CD14-positive monocyte (primary cell): ENCODE measurements around the gene ARMC6. TPM values are rescaled to one million over a fixed set of nuclear protein-coding genes. Genes with fewer than 3 reads are reported as not detected.
A peak's percentile ranks its signal among the peaks of the same experiment; 100 is the strongest.

Experiments
- DNase-seq, 3 donors: peaks; one replicate each; pipeline ENCODE4 v3.0.0-alpha.2; 2011 to 2022
- H2AFZ ChIP-seq: 2 replicates; pipeline ENCODE4 v1.6.0; 2012; ENCODE audit warnings: mild to moderate bottlenecking, low read depth, low read length, inconsistent platforms; ENCODE audit not compliant: insufficient read depth, poor library complexity, severe bottlenecking
- H3K27ac ChIP-seq, 2 donors: 1 replicate in 1 of 2; 2 replicates in 1 of 2; pipeline ENCODE4 v1.5.1; 2012 to 2013; ENCODE audit warnings: low read length in 2 of 2, control low read depth in 1 of 2, inconsistent platforms in 1 of 2, low read depth in 1 of 2, mild to moderate bottlenecking in 1 of 2
- H3K27me3 ChIP-seq, 2 donors: one replicate each; pipeline versions ENCODE4 v1.6.0 to v1.6.1; 2011 to 2013; ENCODE audit warnings: low read length in 2 of 2; ENCODE audit not compliant: control insufficient read depth in 2 of 2, insufficient read depth in 2 of 2
- H3K36me3 ChIP-seq, 2 donors: replicated peaks in 1 of 2; 1 replicate in 1 of 2; 2 replicates in 1 of 2; pipeline versions ENCODE4 v1.5.1 to v1.6.1; 2012 to 2013; ENCODE audit warnings: low read length in 2 of 2, control low read depth in 1 of 2, inconsistent platforms in 1 of 2, mild to moderate bottlenecking in 1 of 2; ENCODE audit not compliant: insufficient read depth in 2 of 2, control insufficient read depth in 1 of 2
- H3K4me1 ChIP-seq, 2 donors: 1 replicate in 1 of 2; 2 replicates in 1 of 2; pipeline versions ENCODE4 v1.5.1 to v1.6.1; 2012 to 2013; ENCODE audit warnings: low read length in 2 of 2, control low read depth in 1 of 2, inconsistent platforms in 1 of 2, mild to moderate bottlenecking in 1 of 2, moderate library complexity in 1 of 2; ENCODE audit not compliant: insufficient read depth in 2 of 2, control insufficient read depth in 1 of 2
- H3K4me2 ChIP-seq: replicated peaks from 2 replicates; pipeline ENCODE3; 2012; ENCODE audit warnings: low read length, moderate library complexity, mild to moderate bottlenecking; ENCODE audit not compliant: poor library complexity, severe bottlenecking; ENCODE audit errors: extremely low read depth
- H3K4me3 ChIP-seq, 3 experiments: fragments of 200-600 bp in 1 of 3; sonication (generic) in 1 of 3; replicated peaks in 1 of 3; 1 replicate in 2 of 3; 2 replicates in 1 of 3; pipeline ENCODE4 v1.5.1; 2011 to 2013; ENCODE audit warnings: low read length in 3 of 3, mild to moderate bottlenecking in 3 of 3, control low read depth in 2 of 3, low read depth in 2 of 3, inconsistent platforms in 1 of 3, moderate library complexity in 1 of 3
- H3K79me2 ChIP-seq: 2 replicates; pipeline ENCODE4 v1.6.0; 2012; ENCODE audit warnings: mild to moderate bottlenecking, control low read depth, inconsistent platforms, low read length, moderate library complexity; ENCODE audit not compliant: insufficient read depth
- H3K9ac ChIP-seq: 2 replicates; pipeline ENCODE4 v1.6.0; 2017; ENCODE audit warnings: low read length, mild to moderate bottlenecking; ENCODE audit not compliant: insufficient read depth, poor library complexity, severe bottlenecking
- H3K9me3 ChIP-seq, 2 donors: replicated peaks in 1 of 2; 1 replicate in 1 of 2; 2 replicates in 1 of 2; pipeline versions ENCODE4 v1.5.1 to v1.6.1; 2012 to 2013; ENCODE audit warnings: low read length in 2 of 2, control low read depth in 1 of 2; ENCODE audit not compliant: control insufficient read depth in 1 of 2, insufficient read depth in 1 of 2
- H4K20me1 ChIP-seq: 2 replicates; pipeline ENCODE4 v1.6.0; 2012; ENCODE audit warnings: mild to moderate bottlenecking, low read length, control low read depth, moderate library complexity; ENCODE audit not compliant: insufficient read depth
- H3K27ac Mint-ChIP-seq, 7 donors: one replicate each; pipeline ENCODE4 v1.8.0; 2020; ENCODE audit warnings: mild to moderate bottlenecking in 7 of 7, mixed read lengths in 7 of 7, moderate library complexity in 6 of 7, inconsistent platforms in 2 of 7
- H3K27me3 Mint-ChIP-seq, 3 donors: one replicate each; pipeline ENCODE4 v1.8.0; 2021 to 2022; ENCODE audit warnings: low read depth in 3 of 3, mild to moderate bottlenecking in 3 of 3, mixed read lengths in 3 of 3, moderate library complexity in 3 of 3, inconsistent platforms in 1 of 3
- H3K36me3 Mint-ChIP-seq, 2 donors: one replicate each; pipeline ENCODE4 v1.8.0; 2020; ENCODE audit warnings: mixed read lengths in 2 of 2, inconsistent platforms in 1 of 2, mild to moderate bottlenecking in 1 of 2
- H3K4me1 Mint-ChIP-seq: one replicate; pipeline ENCODE4 v1.8.0; 2020; ENCODE audit warnings: mild to moderate bottlenecking, mixed read lengths
- H3K4me3 Mint-ChIP-seq, 2 donors: one replicate each; pipeline ENCODE4 v1.8.0; 2020; ENCODE audit warnings: mild to moderate bottlenecking in 2 of 2, mixed read lengths in 2 of 2, moderate library complexity in 1 of 2
- H3K9me3 Mint-ChIP-seq, 7 donors: one replicate each; pipeline ENCODE4 v1.8.0; 2020 to 2022; ENCODE audit warnings: mixed read lengths in 7 of 7, mild to moderate bottlenecking in 6 of 7, moderate library complexity in 6 of 7, inconsistent platforms in 2 of 7
- WGBS: methylation state at CpG from one replicate; pipeline ENCODE4 v1.1.5; 2013; ENCODE audit warnings: missing lambda C conversion rate; ENCODE audit not compliant: insufficient coverage; 5-methylcytosine and 5-hydroxymethylcytosine counted together
- intact Hi-C, 2 donors: fragments of 100-400 bp; cut with micrococcal nuclease; formaldehyde crosslinking; loops; one replicate each; pipeline versions ENCODE4 v1.15.0 to v1.15.1; 2023
- polyA plus RNA-seq, 3 donors: library from polyadenylated mRNA; depleted of rRNA in 1 of 3; unstranded in 2 of 3; stranded (reverse) in 1 of 3; fragments of 300-500 nt in 2 of 3; fragments of >200 nt in 1 of 3; fragmentation: Illumina TruSeq in 2 of 3; gene quantifications; 1 replicate in 2 of 3; 2 replicates in 1 of 3; pipeline ENCODE4 v1.2.3, GENCODE V29; 2012 to 2021
- TF ChIP-seq, protein P1 (sequence below): fragments of 200-600 bp; IDR thresholded peaks from one replicate; pipeline ENCODE4 v1.8.0; 2022; ENCODE audit warnings: antibody characterized with exemption, mild to moderate bottlenecking

The ARMC6 gene
- polyA plus RNA-seq, 3 donors: 22.3 to 29.6 (median 26.1) TPM

DNA sequence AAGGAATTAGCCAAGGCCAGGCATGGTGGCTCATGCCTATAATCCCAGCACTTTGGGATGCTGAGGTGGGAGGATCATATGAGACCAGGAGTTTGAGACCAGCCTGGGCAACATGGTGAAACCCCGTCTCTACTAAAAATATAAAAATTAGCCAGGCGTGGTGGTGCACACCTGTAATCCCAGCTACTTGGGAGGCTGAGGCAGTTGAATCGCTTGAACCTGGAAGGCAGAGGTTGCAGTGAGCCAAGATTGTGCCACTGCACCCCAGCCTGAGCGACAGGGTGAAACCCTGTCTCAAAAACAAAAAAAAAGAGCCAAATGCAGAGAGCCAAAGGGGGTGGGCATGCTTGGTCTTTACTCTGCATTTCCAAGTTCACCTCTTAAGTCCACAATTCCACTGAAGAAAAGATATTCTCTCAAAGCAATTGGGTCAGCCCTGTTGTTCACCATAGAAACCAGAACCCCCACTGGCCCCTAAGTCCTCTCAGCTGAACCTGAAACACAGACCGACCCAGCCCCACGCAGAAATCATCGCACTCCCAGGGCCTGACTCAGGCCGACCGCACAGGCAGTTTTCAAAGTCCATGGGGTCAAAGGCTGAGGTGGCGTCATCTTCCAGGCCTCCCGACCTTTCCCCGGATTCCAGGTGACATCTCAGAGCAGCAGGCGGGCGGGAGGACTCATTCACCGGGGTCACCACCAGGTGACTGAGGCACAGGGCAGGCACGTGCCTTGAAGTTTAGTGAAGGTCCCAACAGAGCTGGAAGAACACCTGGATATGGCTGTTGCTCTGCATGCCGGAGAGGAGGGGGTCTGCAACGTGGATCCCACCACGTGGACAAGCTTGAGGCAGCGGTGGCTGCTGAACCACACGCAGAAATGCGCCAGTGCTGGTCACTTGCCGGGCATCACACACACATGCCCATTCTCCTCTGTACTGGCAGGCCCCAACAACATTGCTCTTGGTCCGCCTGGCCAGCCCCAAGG lies 63.5 kb downstream of the ARMC6 start:
- no peaks in the 10 kb centered on the region for H3K9me3 Mint-ChIP-seq

DNA sequence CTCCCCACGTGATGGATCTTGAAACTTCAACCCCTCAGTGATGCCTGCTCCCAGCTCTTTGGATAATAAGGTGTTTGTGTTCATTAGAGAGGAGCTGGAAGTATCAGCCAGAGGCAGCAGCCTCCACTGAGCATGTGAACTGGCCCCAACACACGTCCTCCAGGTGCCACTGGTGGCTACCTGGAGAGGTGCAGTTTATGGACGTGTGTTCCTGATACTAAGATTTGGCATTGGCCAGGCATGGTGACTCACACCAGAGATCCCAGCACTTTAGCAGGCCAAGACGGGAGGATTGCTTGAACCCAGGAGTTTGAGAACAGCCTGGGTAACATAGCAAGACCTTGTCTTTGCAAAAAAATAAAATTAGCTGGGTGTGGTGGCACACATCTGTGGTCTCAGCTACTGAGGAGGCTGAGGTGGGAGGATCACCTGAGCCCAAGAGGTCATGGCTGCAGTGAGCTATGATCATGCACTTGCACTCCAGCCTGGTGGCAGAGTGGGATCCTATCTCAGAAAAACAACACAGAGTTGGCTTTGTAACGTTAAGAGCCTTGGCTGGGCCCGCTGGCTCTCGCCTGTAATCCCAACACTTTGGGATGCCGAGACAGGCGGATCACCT lies 64.8 kb downstream of the ARMC6 start:
- 93% methylated on average over 8 of the region's 9 CpGs for WGBS
- Histone ChIP-seq H3K4me3 (no peak overlapping the region), H3K9ac (no peak overlapping the region), H3K9me3 (no peaks in the 10 kb centered on the region), H3K79me2 (no peaks in the 10 kb centered on the region), H3K4me1 (no peaks in the 10 kb centered on the region), H2AFZ (no peak overlapping the region), H3K27me3 (no peaks in the 10 kb centered on the region), H3K36me3 (no peaks in the 10 kb centered on the region), H3K27ac (no peak overlapping the region), H3K4me2 (no peak overlapping the region), H4K20me1 (no peaks in the 10 kb centered on the region)
- DNase-seq: no peak
- intact Hi-C loops: no loop called here
- Mint-ChIP-seq H3K27ac (no peak overlapping the region), H3K27me3 (no peaks in the 10 kb centered on the region), H3K9me3 (no peaks in the 10 kb centered on the region), H3K4me3 (no peak overlapping the region), H3K36me3 (peaks cover 5 to 8% of the 10 kb centered on the region in 2 donors), H3K4me1 (no peaks in the 10 kb centered on the region)
- TF ChIP-seq, protein P1, sequence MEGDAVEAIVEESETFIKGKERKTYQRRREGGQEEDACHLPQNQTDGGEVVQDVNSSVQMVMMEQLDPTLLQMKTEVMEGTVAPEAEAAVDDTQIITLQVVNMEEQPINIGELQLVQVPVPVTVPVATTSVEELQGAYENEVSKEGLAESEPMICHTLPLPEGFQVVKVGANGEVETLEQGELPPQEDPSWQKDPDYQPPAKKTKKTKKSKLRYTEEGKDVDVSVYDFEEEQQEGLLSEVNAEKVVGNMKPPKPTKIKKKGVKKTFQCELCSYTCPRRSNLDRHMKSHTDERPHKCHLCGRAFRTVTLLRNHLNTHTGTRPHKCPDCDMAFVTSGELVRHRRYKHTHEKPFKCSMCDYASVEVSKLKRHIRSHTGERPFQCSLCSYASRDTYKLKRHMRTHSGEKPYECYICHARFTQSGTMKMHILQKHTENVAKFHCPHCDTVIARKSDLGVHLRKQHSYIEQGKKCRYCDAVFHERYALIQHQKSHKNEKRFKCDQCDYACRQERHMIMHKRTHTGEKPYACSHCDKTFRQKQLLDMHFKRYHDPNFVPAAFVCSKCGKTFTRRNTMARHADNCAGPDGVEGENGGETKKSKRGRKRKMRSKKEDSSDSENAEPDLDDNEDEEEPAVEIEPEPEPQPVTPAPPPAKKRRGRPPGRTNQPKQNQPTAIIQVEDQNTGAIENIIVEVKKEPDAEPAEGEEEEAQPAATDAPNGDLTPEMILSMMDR: no peak

More for the DNA sequence above, 63.5 kb downstream of the ARMC6 start:
- TF ChIP-seq, protein P1: no peak
- no peaks in the 10 kb centered on the region for H3K36me3 ChIP-seq
- no peak overlapping the region for H3K4me3 ChIP-seq
- no peaks in the 10 kb centered on the region for H3K27me3 ChIP-seq
- intact Hi-C loops: no loop called here
- no peaks in the 10 kb centered on the region for H3K4me1 ChIP-seq
- H3K36me3 Mint-ChIP-seq: peaks cover 5 to 8% of the 10 kb centered on the region in 2 donors
- H3K4me2 ChIP-seq: no peak overlapping the region
- H4K20me1 ChIP-seq: no peaks in the 10 kb centered on the region
- H3K79me2 ChIP-seq: no peaks in the 10 kb centered on the region
- no peak overlapping the region for H2AFZ ChIP-seq
- no peak overlapping the region for H3K27ac ChIP-seq
- H3K9ac ChIP-seq: no peak overlapping the region
- H3K9me3 ChIP-seq: no peaks in the 10 kb centered on the region
- peaks cover 0 to 2% (median 0%) of the 10 kb centered on the region in 3 donors for H3K27me3 Mint-ChIP-seq
- DNase-seq: no peak
- peak overlapping the region in 1 of 7 donors; percentile 46 for H3K27ac Mint-ChIP-seq
- H3K4me3 Mint-ChIP-seq: no peak overlapping the region
- H3K4me1 Mint-ChIP-seq: no peaks in the 10 kb centered on the region
- WGBS: 97% methylated on average over 22 of the region's 24 CpGs
